Measurements from ENCODE around the gene ELAPOR1. TPM values are rescaled to one million over a fixed set of nuclear protein-coding genes. Genes with fewer than 3 reads are reported as not detected.

The ELAPOR1 gene
- total and polyA plus RNA-seq, 2 of the 4 experiments (the other 2 are of a cell fraction), result 0.54 to 1.6 TPM

- peak; percentile 59 for DNase-seq
- Histone ChIP-seq H2BK120ac (ENCODE audit: low read depth, low read length) (peak overlapping the region; percentile 70; the same call in 1 of the 2 replicates), H3K79me1 (ENCODE audit: low read depth in 1 of 2, low read length in 2 of 2) (peaks cover 26 to 51% of the 10 kb centered on the region in 2 experiments), H4K5ac (ENCODE audit: low read depth, low read length) (peak overlapping the region; percentile 72), H3K27ac (ENCODE audit: insufficient read depth, low read length) (peak overlapping the region; percentile 98), H4K91ac (ENCODE audit: insufficient read depth, low read depth, low read length) (peak overlapping the region; percentile 93), H4K8ac (ENCODE audit: low read depth in 2 of 2, low read length in 2 of 2) (peak overlapping the region; percentile 47 to 85), H3K4me2 (ENCODE audit: low read depth, low read length) (peak overlapping the region; percentile 95), H3K4ac (ENCODE audit: low read depth, low read length) (peak overlapping the region; percentile 96), H3K23ac (ENCODE audit: low read depth, low read length) (peak overlapping the region; percentile 75), H3K56ac (ENCODE audit: extremely low read depth, insufficient read depth, low read length) (peak overlapping the region; percentile 94), H3K9me1 (ENCODE audit: insufficient read depth, low read length) (no peaks in the 10 kb centered on the region), H3K9me3 (ENCODE audit: control insufficient read depth, insufficient read depth, low read length) (no peaks in the 10 kb centered on the region), H2AK9ac (replicated peaks; ENCODE audit: low read depth, low read length, poor library complexity) (peak overlapping the region; percentile 90), H3K27me3 (ENCODE audit: control insufficient read depth, insufficient read depth, low read length) (no peaks in the 10 kb centered on the region), H3K14ac (replicated peaks; ENCODE audit: low read depth, low read length) (peak overlapping the region; percentile 94), H2BK5ac (ENCODE audit: low read depth, low read length, poor library complexity, severe bottlenecking) (peak overlapping the region; percentile 96), H4K20me1 (ENCODE audit: insufficient read depth, low read length) (no peaks in the 10 kb centered on the region), H2BK20ac (ENCODE audit: low read depth, low read length) (0 out of 2 replicates have a peak overlapping the region, but pooled peaks have one; percentile 15), H3K4me3 (ENCODE audit: insufficient read depth, low read depth, low read length) (peak overlapping the region; percentile 87), H3K18ac (ENCODE audit: low read depth, low read length) (peak overlapping the region; percentile 45), H2BK15ac (ENCODE audit: low read depth, low read length) (peak overlapping the region; percentile 73; the same call in 2 of the 3 replicates), H3K4me1 (ENCODE audit: control insufficient read depth, insufficient read depth, low read length) (peaks cover 8% of the 10 kb centered on the region; the same call in 1 of the 2 replicates), H2AFZ (replicated peaks; ENCODE audit: low read length, poor library complexity) (peak overlapping the region; percentile 97), H2AK5ac (ENCODE audit: low read depth, low read length) (peak overlapping the region; percentile 31; the same call in 1 of the 2 replicates), H3K9ac (ENCODE audit: low read depth, low read length) (peak overlapping the region; percentile 94), H3K36me3 (ENCODE audit: control insufficient read depth, insufficient read depth, low read length) (peaks cover 3% of the 10 kb centered on the region; the same call in 1 of the 2 replicates)
- no TSS peak for BruUV-seq (replicated peaks)
- intact Hi-C loops (cut with micrococcal nuclease) (no loop called here), dilution Hi-C loops (cut with HindIII; ENCODE audit: low sequenced_read_pairs, unreplicated experiment) (no loop called here), in situ Hi-C loops (cut with MboI; ENCODE audit: low sequenced_read_pairs) (no loop called here)
- 0% methylated on average over 2 of the region's 13 CpGs; no CpG with 5 or more reads in 1 of the 2 experiments for WGBS, 2 experiments (ENCODE audit: extremely low coverage in 2 of 2, insufficient read length in 1 of 2)
- peak; percentile 73 for ATAC-seq (ENCODE audit: low read depth)
- ChIA-PET CTCF (interaction anchor here (1.7 kb wide), 2 partner anchors 9 to 21 kb away, joined by 4 to 6 read pairs; a partner anchor contains a TSS), POLR2A (ENCODE audit: unreplicated experiment) (interaction anchor here (1.2 kb wide), 1 partner anchor 15 kb away, joined by 3 read pairs; the partner anchor contains the start of gene TAF13)
- TF ChIP-seq CHD1 (IDR thresholded peaks at IDR 0.05; ENCODE audit: low read depth, low read length), result 0 out of 2 replicates have a peak, but pooled peaks have one; percentile 12
- no peak for TF ChIP-seq BHLHE40 (IDR thresholded peaks at IDR 0.05; ENCODE audit: low read depth, low read length)
- 0 out of 2 replicates have a peak, but pooled peaks have one; percentile 17 for TF ChIP-seq NFE2L2 (IDR thresholded peaks at IDR 0.05; ENCODE audit: low read depth, low read length)
- no peak for TF ChIP-seq FOS (IDR thresholded peaks at IDR 0.05; ENCODE audit: low read depth, low read length)
- TF ChIP-seq MXI1 (IDR thresholded peaks at IDR 0.05; ENCODE audit: borderline replicate concordance, low read depth, low read length), result peak; percentile 75
- no peak for TF ChIP-seq MAFK (IDR thresholded peaks at IDR 0.05; ENCODE audit: low read depth, low read length)
- TF ChIP-seq ELK1 (IDR thresholded peaks at IDR 0.05; ENCODE audit: borderline replicate concordance, low read depth, low read length), result no peak
- peak; percentile 56 for TF ChIP-seq POLR2A (IDR thresholded peaks at IDR 0.05; ENCODE audit: low read depth, low read length)
- TF ChIP-seq MAZ (IDR thresholded peaks at IDR 0.05; ENCODE audit: borderline replicate concordance, low read depth, low read length), result no peak
- no peak for TF ChIP-seq RAD21 (IDR thresholded peaks at IDR 0.05; ENCODE audit: low read length)
- TF ChIP-seq CTCF (conservative IDR thresholded peaks at IDR 0.05; ENCODE audit: low read depth, low read length), result no peak
- no peak for TF ChIP-seq SMC3 (IDR thresholded peaks at IDR 0.05; ENCODE audit: low read depth, low read length)
Observed at GRCh38 chr1:109091078-109091838, 22.7 kb upstream of the ELAPOR1 start.

Data from IMR-90 (cell line).